ENCODE data around the gene SHKBP1.

GRCh38 chr19:40603389-40604170 is 26.9 kb downstream of the SHKBP1 start:
- no peak for TF ChIP-seq EZH2phosphoT487 (IDR thresholded peaks at IDR 0.05; ENCODE audit: borderline replicate concordance, low read length)
- no peak for TF ChIP-seq CTCF (IDR thresholded peaks at IDR 0.05; ENCODE audit: low read depth, low read length, poor library complexity, severe bottlenecking)

Data from DOHH2 (cell line).